ENCODE data around the gene MMP23B. TPM values are rescaled to one million over a fixed set of nuclear protein-coding genes. Genes with fewer than 3 reads are reported as not detected.

The MMP23B gene
- total and polyA plus RNA-seq, 2 of the 8 experiments (the other 6 are each of a cell fraction or from before 2014, with no cell fraction given) = 9.2 to 14.6 TPM

GRCh38 chr1:1594602-1595260, 37.2 kb upstream of the MMP23B start:
- H2AK5ac ChIP-seq (ENCODE audit: low read depth, low read length) = peak overlapping the region; percentile 75; the same call in 1 of the 2 replicates
- H3K14ac ChIP-seq (ENCODE audit: insufficient read length) = no peak overlapping the region
- no peaks in the 10 kb centered on the region for H3K79me2 ChIP-seq (ENCODE audit: control insufficient read depth in 1 of 2, insufficient read depth in 2 of 2, low read length in 2 of 2)
- ChIA-PET CTCF (ENCODE audit: partially characterized antibody) (interaction anchor here (0.6 to 1.8 kb wide), 3 partner anchors 20 to 75 kb away, joined by 3 to 6 read pairs (median 3); no protein-coding TSS in a partner anchor), POLR2A (ENCODE audit: partially characterized antibody) (interaction anchor here (0.6 kb wide), 1 partner anchor 245 kb away, joined by 4 read pairs; no protein-coding TSS in a partner anchor)
- H2BK15ac ChIP-seq (ENCODE audit: low read length) = no peak overlapping the region
- H2BK120ac ChIP-seq (replicated peaks; ENCODE audit: low read depth, low read length) = no peak overlapping the region
- H2AFZ ChIP-seq (ENCODE audit: low read length) = no peak overlapping the region
- H3K9ac ChIP-seq (replicated peaks in 1 of 4; ENCODE audit: extremely low read depth in 1 of 4, low read depth in 3 of 4, low read length in 3 of 4) = no peak overlapping the region
- peaks cover 2 to 6% of the 10 kb centered on the region in 2 experiments for H4K20me1 ChIP-seq (replicated peaks in 1 of 2; ENCODE audit: control insufficient read depth in 1 of 2, insufficient read depth in 2 of 2, low read length in 2 of 2)
- no peak for FAIRE-seq
- no peak overlapping the region for H4K5ac ChIP-seq (ENCODE audit: insufficient read length, low read depth, low read length)
- no peak overlapping the region for H3K56ac ChIP-seq (replicated peaks; ENCODE audit: insufficient read length, low read depth, low read length)
- H3K9me3 ChIP-seq (ENCODE audit: insufficient read depth in 2 of 2, low read depth in 1 of 2, low read length in 1 of 2) = no peaks in the 10 kb centered on the region
- no peak overlapping the region for H3K4me2 ChIP-seq (ENCODE audit: insufficient read depth in 1 of 2, low read depth in 2 of 2, low read length in 2 of 2)
- H2BK12ac ChIP-seq (ENCODE audit: low read depth, low read length) = 0 out of 2 replicates have a peak overlapping the region, but pooled peaks have one; percentile 17
- 84% methylated on average over 10 of the region's 10 CpGs; no CpG with 5 or more reads in 1 of the 2 experiments for WGBS, 2 experiments (ENCODE audit: extremely low coverage in 1 of 2, insufficient coverage in 1 of 2, insufficient read length in 1 of 2, insufficient replicate concordance in 2 of 2, low coverage in 1 of 2, low lambda C conversion rate in 2 of 2, missing lambda C conversion rate in 1 of 2)
- TF ChIP-seq MAX (IDR thresholded peaks at IDR 0.05) = peak; percentile 53
- no peak for TF ChIP-seq POLR2A (IDR thresholded peaks at IDR 0.05; ENCODE audit: control extremely low read depth in 1 of 2, low read depth in 2 of 2, low read length in 2 of 2)
- no peak for DNase-seq (ENCODE audit: low read depth in 1 of 2, low spot score in 2 of 2)
- H3K27ac ChIP-seq (ENCODE audit: low read depth, low read length) = no peak overlapping the region
- H3K23me2 ChIP-seq (ENCODE audit: low read depth, low read length) = peaks cover 9% of the 10 kb centered on the region; the same call in 1 of the 2 replicates
- no peak overlapping the region for H3K4me3 ChIP-seq (ENCODE audit: extremely low read depth in 1 of 4, insufficient read depth in 2 of 4, low read depth in 3 of 4, low read length in 4 of 4)
- no peak overlapping the region for H3K23ac ChIP-seq (ENCODE audit: insufficient read length)
- no peak overlapping the region for H3K4ac ChIP-seq (replicated peaks; ENCODE audit: insufficient read length, low read depth, low read length)
- no peak overlapping the region for H3K18ac ChIP-seq (ENCODE audit: extremely low read depth, low read length)
- H3K79me1 ChIP-seq (ENCODE audit: low read depth, low read length) = no peaks in the 10 kb centered on the region
- H4K8ac ChIP-seq (ENCODE audit: extremely low read depth, insufficient read depth, low read length) = peak overlapping the region; percentile 80; the same call in 1 of the 2 replicates
- peaks cover 6 to 22% (median 18%) of the 10 kb centered on the region in 4 experiments for H3K27me3 ChIP-seq (replicated peaks in 1 of 4; ENCODE audit: control insufficient read depth in 3 of 4, extremely low read depth in 1 of 4, insufficient read depth in 3 of 4, low read length in 3 of 4)
- H2BK5ac ChIP-seq (ENCODE audit: low read depth, low read length) = no peak overlapping the region
- H2BK20ac ChIP-seq (ENCODE audit: low read length) = no peak overlapping the region
- no peaks in the 10 kb centered on the region for H3K36me3 ChIP-seq (ENCODE audit: control insufficient read depth in 2 of 4, insufficient read depth in 4 of 4, low read length in 3 of 4)
- no peak overlapping the region for H4K91ac ChIP-seq (replicated peaks; ENCODE audit: insufficient read length, low read length)
- peaks cover 0 to 20% (median 16%) of the 10 kb centered on the region in 4 experiments; a peak in 6 of 7 replicates for H3K4me1 ChIP-seq (replicated peaks in 1 of 4; ENCODE audit: control insufficient read depth in 3 of 4, insufficient read depth in 4 of 4, low read length in 3 of 4)
